Endodermal cell (in vitro differentiated cells): ENCODE measurements around the gene PRCD. TPM values are rescaled to one million over a fixed set of nuclear protein-coding genes. Genes with fewer than 3 reads are reported as not detected.
"Not testable (repeated sequence)": the region's sequence is repeated elsewhere in the genome, so short reads cannot be mapped to it uniquely, and the experiment has no call there.

Source experiments
- DNase-seq: peaks from one replicate; pipeline ENCODE4 v3.0.0-alpha.2; 2017
- H3K27ac ChIP-seq: 2 replicates; pipeline ENCODE4 v1.5.1; 2013; ENCODE audit warnings: mild to moderate bottlenecking, low read depth, low read length, moderate library complexity
- H3K27me3 ChIP-seq: 2 replicates; pipeline ENCODE4 v1.6.1; 2013; ENCODE audit warnings: mild to moderate bottlenecking, low read length, moderate library complexity; ENCODE audit not compliant: insufficient read depth, control insufficient read depth, poor library complexity, severe bottlenecking
- H3K36me3 ChIP-seq: 2 replicates; pipeline ENCODE4 v1.7.0; 2013; ENCODE audit warnings: mild to moderate bottlenecking, low read length, moderate library complexity; ENCODE audit not compliant: control insufficient read depth, insufficient read depth
- H3K4me1 ChIP-seq: one replicate; pipeline ENCODE4 v1.7.0; 2013; ENCODE audit warnings: low read length; ENCODE audit not compliant: control insufficient read depth, insufficient read depth
- H3K4me3 ChIP-seq: 2 replicates; pipeline ENCODE4 v1.5.1; 2013; ENCODE audit warnings: mild to moderate bottlenecking, low read length, moderate library complexity
- H3K9ac ChIP-seq: 2 replicates; pipeline ENCODE4 v1.6.1; 2013; ENCODE audit warnings: mild to moderate bottlenecking, low read length, moderate library complexity; ENCODE audit not compliant: poor library complexity, severe bottlenecking; ENCODE audit errors: extremely low read depth
- H3K9me3 ChIP-seq: 2 replicates; pipeline ENCODE4 v1.6.1; 2013; ENCODE audit warnings: mild to moderate bottlenecking, low read length, moderate library complexity; ENCODE audit not compliant: control insufficient read depth
- H3K27ac Mint-ChIP-seq: 2 replicates; pipeline ENCODE4 v1.8.0; 2020; ENCODE audit warnings: mixed read lengths
- H3K27me3 Mint-ChIP-seq: 2 replicates; pipeline ENCODE4 v1.8.0; 2021; ENCODE audit warnings: mild to moderate bottlenecking, mixed read lengths; ENCODE audit not compliant: insufficient read depth
- H3K36me3 Mint-ChIP-seq: 2 replicates; pipeline ENCODE4 v1.8.0; 2020; ENCODE audit warnings: low read depth, mixed read lengths
- H3K4me1 Mint-ChIP-seq: 2 replicates; pipeline ENCODE4 v1.8.0; 2020; ENCODE audit warnings: mixed read lengths
- H3K4me3 Mint-ChIP-seq: 2 replicates; pipeline ENCODE4 v1.8.0; 2020; ENCODE audit warnings: mild to moderate bottlenecking, moderate library complexity, mixed read lengths
- H3K9me3 Mint-ChIP-seq: 2 replicates; pipeline ENCODE4 v1.8.0; 2020; ENCODE audit warnings: mild to moderate bottlenecking, mixed read lengths
- WGBS, 2 experiments: methylation state at CpG; one replicate each; pipeline versions ENCODE4 v1.1.5 to v1.1.7; 2013; ENCODE audit warnings: missing lambda C conversion rate in 2 of 2, mixed read lengths in 1 of 2; ENCODE audit not compliant: insufficient coverage in 1 of 2, insufficient read length in 1 of 2; 5-methylcytosine and 5-hydroxymethylcytosine counted together
- total RNA-seq, 2 donors: library from RNA; stranded (reverse); fragmentation: NEBNext Ultra II Directional in 1 of 2; extraction: Animal tissue kit (Norgen Biotek cat#: 25700) in 1 of 2; gene quantifications; 2 replicates in 1 of 2; 3 replicates in 1 of 2; pipeline ENCODE4 v1.2.1, GENCODE V29; 2021
- TF ChIP-seq, protein P1 (sequence below): fragments of 200-600 bp; sonication (generic); conservative IDR thresholded peaks from 2 replicates; pipeline ENCODE4 v1.5.0; 2021; ENCODE audit warnings: antibody characterized with exemption, mild to moderate bottlenecking

PRCD gene
- total RNA-seq, 2 donors from 2014 or later = 3.2 to 4.8 TPM

DNA sequence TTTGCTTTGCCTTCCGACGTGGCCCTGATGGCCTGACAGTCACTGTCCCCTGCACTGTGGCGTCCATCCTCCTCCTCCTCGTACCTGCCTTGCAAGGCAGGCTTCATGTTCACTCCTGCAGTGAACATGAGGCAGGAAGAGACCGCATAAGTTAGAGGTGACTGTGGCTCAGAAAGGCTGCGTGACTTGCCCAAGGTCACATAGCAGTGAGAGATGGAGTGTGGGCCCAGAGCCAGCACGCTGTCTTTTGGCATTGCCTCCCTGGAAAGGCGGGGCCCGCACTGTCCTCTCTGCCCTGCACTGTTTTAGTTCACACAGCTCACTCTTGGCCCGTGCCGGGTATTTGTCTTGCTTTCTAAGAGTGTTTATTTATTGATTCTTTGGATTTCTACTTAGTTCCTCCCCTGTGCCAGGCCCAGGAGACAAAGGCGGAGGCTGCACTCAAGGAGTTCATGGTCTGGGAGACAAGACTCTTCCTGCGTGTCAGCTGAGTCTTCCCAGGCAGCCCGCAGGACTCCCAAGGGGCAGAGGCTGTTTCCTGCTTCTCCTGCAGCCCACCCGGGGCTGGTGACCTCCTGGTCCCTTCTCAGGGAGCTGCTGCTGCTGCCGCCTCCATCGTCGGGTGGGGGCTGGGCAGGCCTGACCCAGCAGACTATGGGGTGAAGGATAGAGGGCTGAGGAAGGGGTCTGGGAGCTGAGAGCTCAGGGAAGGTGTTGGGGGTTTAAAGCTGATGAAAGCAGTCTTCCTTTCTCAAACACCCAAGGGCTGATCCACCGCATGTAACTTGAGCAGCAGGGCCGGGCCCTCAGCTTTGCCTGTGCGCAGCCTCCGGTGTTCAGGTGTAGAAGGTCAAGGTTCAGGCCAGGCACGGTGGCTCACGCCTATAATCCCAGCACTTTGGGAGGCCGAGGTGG, 15.0 kb upstream of the PRCD start:
- Histone ChIP-seq H3K27me3 (peaks cover 5% of the 10 kb centered on the region), H3K9ac (no peak overlapping the region), H3K27ac (no peak overlapping the region), H3K9me3 (no peaks in the 10 kb centered on the region), H3K4me1 (no peaks in the 10 kb centered on the region), H3K4me3 (no peak overlapping the region), H3K36me3 (no peaks in the 10 kb centered on the region)
- Mint-ChIP-seq H3K27ac (peak overlapping the region; percentile 39), H3K4me3 (no peak overlapping the region), H3K36me3 (no peaks in the 10 kb centered on the region), H3K4me1 (peaks cover 8% of the 10 kb centered on the region), H3K27me3 (peaks cover 19% of the 10 kb centered on the region), H3K9me3 (no peaks in the 10 kb centered on the region)
- TF ChIP-seq, protein P1, sequence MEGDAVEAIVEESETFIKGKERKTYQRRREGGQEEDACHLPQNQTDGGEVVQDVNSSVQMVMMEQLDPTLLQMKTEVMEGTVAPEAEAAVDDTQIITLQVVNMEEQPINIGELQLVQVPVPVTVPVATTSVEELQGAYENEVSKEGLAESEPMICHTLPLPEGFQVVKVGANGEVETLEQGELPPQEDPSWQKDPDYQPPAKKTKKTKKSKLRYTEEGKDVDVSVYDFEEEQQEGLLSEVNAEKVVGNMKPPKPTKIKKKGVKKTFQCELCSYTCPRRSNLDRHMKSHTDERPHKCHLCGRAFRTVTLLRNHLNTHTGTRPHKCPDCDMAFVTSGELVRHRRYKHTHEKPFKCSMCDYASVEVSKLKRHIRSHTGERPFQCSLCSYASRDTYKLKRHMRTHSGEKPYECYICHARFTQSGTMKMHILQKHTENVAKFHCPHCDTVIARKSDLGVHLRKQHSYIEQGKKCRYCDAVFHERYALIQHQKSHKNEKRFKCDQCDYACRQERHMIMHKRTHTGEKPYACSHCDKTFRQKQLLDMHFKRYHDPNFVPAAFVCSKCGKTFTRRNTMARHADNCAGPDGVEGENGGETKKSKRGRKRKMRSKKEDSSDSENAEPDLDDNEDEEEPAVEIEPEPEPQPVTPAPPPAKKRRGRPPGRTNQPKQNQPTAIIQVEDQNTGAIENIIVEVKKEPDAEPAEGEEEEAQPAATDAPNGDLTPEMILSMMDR = no peak
- no peak for DNase-seq
- WGBS, 2 experiments = 88 to 89% methylated on average over 12 to 25 of the region's 25 CpGs

DNA sequence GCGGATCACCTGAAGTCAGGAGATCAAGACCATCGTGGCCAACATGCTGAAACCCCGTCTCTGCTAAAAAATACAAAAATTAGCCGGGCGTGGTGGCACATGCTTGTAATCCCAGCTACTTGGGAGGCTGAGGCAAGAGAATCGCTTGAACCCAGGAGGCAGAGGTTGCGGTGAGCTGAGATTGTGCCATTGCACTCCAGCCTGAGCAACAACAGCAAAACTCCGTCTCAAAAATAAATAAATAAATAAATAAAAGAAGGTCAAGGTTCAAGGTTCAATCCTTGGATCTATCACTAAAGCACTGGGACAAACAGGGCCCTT, 14.4 kb upstream of the PRCD start:
- H3K36me3 ChIP-seq, H3K27ac ChIP-seq, H3K27ac Mint-ChIP-seq, H3K9me3 Mint-ChIP-seq, H3K9me3 ChIP-seq, H3K9ac ChIP-seq, H3K36me3 Mint-ChIP-seq, DNase-seq, H3K27me3 ChIP-seq, H3K4me1 ChIP-seq, H3K4me3 ChIP-seq, H3K4me3 Mint-ChIP-seq: not testable (repeated sequence)
- peaks cover 15% of the 10 kb centered on the region for H3K27me3 Mint-ChIP-seq
- peaks cover 13% of the 10 kb centered on the region for H3K4me1 Mint-ChIP-seq
- 82 to 86% methylated on average over 5 to 7 of the region's 8 CpGs for WGBS, 2 experiments

DNA sequence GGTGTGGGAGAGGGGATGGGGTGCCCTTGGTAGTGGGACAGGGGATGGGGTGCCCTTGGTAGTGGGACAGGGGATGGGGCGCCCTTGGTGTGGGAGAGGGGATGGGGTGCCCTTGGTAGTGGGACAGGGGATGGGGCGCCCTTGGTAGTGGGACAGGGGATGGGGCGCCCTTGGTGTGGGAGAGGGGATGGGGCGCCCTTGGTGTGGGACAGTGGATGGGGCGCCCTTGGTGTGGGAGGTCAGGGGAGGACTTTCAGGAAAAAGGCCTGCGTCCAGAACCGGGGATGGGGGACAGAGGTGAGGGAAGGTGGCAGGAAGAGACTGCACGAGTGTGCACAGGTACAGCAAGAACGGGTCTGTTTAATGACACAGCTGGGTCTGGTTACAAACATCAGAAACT, 12.8 kb upstream of the PRCD start:
- H3K4me1 ChIP-seq, H3K9ac ChIP-seq, H3K4me3 ChIP-seq, H3K27me3 ChIP-seq, H3K36me3 Mint-ChIP-seq, H3K9me3 ChIP-seq, H3K36me3 ChIP-seq, H3K4me3 Mint-ChIP-seq, H3K27ac ChIP-seq, H3K27ac Mint-ChIP-seq, DNase-seq, H3K9me3 Mint-ChIP-seq: not testable (repeated sequence)
- Mint-ChIP-seq H3K4me1 (peaks cover 13% of the 10 kb centered on the region), H3K27me3 (peaks cover 15% of the 10 kb centered on the region)
- 88 to 89% methylated on average over 5 to 7 of the region's 9 CpGs for WGBS, 2 experiments

DNA sequence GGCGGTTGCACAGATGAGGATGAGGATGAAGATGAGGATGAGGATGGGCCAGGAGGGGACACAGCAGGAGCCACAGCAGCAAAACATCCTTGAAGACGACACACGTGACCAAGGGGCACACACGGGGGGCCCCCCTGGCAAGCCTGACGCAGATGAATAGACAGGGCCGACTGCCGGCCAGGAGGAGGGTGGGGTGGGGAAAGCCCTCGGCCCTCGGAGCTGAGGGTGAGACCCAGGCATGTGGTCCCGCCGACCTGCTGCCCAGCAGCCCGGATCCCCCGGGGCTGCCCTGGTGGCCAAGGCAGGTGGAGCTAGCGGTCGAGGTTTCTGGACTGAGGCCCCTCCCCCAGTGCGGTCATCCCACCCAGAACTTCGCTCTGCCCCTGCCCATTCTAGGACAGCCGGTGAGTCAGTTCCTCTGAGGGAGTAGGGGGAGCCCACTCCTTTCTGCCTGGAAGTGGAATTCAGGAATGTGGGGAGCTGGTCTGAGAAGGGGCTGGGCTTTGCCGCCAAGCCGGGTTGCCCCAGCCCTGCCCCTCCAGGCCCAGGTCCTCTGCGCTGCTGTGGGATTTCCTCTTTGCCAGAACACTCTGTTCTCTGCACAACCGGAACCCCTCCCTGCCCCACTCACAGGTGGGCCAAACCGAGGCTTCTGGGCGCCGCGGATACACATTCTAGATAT, 12.3 kb upstream of the PRCD start:
- no peak overlapping the region for H3K4me3 Mint-ChIP-seq
- H3K36me3 Mint-ChIP-seq = no peaks in the 10 kb centered on the region
- Histone ChIP-seq H3K9ac (no peak overlapping the region), H3K27ac (no peak overlapping the region), H3K4me1 (no peaks in the 10 kb centered on the region), H3K9me3 (no peaks in the 10 kb centered on the region), H3K36me3 (no peaks in the 10 kb centered on the region), H3K4me3 (no peak overlapping the region), H3K27me3 (peaks cover 5% of the 10 kb centered on the region)
- peaks cover 13% of the 10 kb centered on the region for H3K4me1 Mint-ChIP-seq
- TF ChIP-seq, protein P1 = peak; percentile 61
- WGBS, 2 experiments = 50 to 65% methylated on average over 8 to 22 of the region's 26 CpGs
- no peak overlapping the region for H3K27ac Mint-ChIP-seq
- peak; percentile 94 for DNase-seq
- H3K9me3 Mint-ChIP-seq = no peaks in the 10 kb centered on the region
- H3K27me3 Mint-ChIP-seq = peaks cover 15% of the 10 kb centered on the region
